ENCODE data around the gene KIRREL1. TPM values are rescaled to one million over a fixed set of nuclear protein-coding genes. Genes with fewer than 3 reads are reported as not detected.

Gene KIRREL1
- total RNA-seq (2021; ENCODE audit: unreplicated experiment): 145 TPM
- 95.3 TPM for polyA plus RNA-seq (2012; ENCODE audit: insufficient read length)
- percentile 96 among the genes with signal in this experiment for Bru-seq, nascent RNA
- BruChase-seq, experiment 1, labeled RNA remaining after a 2-hour chase: percentile 94 among the genes with signal in this experiment
- percentile 96 among the genes with signal in this experiment for BruChase-seq, experiment 2, labeled RNA remaining after a 6-hour chase
- long read RNA-seq, full-length matches to known transcripts: 6 of 141 reads
- long read RNA-seq, partial matches to known transcripts: 121 of 141 reads
- long read RNA-seq, other reads (novel, unspliced or antisense): 14 of 141 reads

DNA sequence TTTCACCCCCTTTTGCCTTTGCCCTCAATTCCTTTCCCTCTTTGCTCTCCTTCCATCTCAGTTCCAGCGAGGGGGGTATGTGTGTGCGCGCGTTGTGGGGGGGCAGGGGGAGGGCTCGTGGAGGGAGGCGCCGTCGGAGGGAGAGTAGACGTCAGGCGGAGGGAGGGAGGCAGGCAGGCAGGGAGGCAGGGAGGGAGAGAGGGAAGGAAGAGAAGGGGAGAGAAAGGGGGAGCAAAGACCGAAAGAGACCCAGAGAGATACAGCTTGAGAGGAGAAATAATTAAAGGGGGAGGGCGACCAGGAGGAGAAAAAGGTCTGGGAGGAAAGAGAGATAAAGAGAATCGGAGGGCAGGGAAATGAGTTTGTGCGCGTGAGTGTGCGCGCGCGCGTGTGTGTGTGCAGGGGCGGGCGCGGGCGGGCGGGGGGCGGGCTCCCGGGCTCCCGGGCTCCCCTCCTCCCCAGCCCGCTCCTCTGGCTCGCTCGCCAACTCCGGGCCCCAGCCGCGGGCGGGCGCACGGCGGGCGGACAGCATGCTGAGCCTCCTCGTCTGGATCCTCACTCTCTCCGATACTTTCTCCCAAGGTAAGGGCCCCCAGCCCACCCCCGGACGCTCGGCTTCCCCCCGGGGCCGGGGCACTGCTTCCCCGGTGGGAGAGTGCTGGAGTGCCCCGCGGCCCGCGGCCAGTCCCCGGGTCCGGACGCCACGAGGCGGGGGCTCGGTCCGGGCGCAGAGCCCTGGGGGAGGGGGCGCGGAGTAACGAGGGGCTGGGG is at the start of gene KIRREL1:
Gene KIRREL1 (plus strand): TSS at position 499 of the 771 bp plus-strand sequence. CDS start 32 bp downstream, at position 531.
- Histone ChIP-seq H3K9me3 (ENCODE audit: control insufficient read depth, insufficient read depth, low read depth, low read length) (no peaks in the 10 kb centered on the region), H3K27ac (ENCODE audit: low read length) (peak within 1 kb of the TSS; percentile 94), H3K36me3 (ENCODE audit: control insufficient read depth, insufficient read depth, low read length) (no peaks in the 10 kb centered on the region; the same call in none of the 2 replicates), H3K4me1 (ENCODE audit: control insufficient read depth, insufficient read depth, low read length) (peaks cover 44% of the 10 kb centered on the region), H3K4me3 (ENCODE audit: low read depth in 2 of 2, low read length in 2 of 2) (peak within 1 kb of the TSS; percentile 89 to 95), H3K27me3 (ENCODE audit: control insufficient read depth, insufficient read depth, low read length) (no peaks in the 10 kb centered on the region)
- TF ChIP-seq, protein P1, sequence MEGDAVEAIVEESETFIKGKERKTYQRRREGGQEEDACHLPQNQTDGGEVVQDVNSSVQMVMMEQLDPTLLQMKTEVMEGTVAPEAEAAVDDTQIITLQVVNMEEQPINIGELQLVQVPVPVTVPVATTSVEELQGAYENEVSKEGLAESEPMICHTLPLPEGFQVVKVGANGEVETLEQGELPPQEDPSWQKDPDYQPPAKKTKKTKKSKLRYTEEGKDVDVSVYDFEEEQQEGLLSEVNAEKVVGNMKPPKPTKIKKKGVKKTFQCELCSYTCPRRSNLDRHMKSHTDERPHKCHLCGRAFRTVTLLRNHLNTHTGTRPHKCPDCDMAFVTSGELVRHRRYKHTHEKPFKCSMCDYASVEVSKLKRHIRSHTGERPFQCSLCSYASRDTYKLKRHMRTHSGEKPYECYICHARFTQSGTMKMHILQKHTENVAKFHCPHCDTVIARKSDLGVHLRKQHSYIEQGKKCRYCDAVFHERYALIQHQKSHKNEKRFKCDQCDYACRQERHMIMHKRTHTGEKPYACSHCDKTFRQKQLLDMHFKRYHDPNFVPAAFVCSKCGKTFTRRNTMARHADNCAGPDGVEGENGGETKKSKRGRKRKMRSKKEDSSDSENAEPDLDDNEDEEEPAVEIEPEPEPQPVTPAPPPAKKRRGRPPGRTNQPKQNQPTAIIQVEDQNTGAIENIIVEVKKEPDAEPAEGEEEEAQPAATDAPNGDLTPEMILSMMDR (IDR thresholded peaks at IDR 0.05): no peak
- TF ChIP-seq SIN3A (IDR thresholded peaks at IDR 0.05; ENCODE audit: borderline replicate concordance, insufficient read depth, low read depth, low read length) (no peak), POLR2AphosphoS5 (IDR thresholded peaks at IDR 0.05; ENCODE audit: low read depth, low read length) (peak; percentile 67)
- TF ChIP-seq, protein P2, sequence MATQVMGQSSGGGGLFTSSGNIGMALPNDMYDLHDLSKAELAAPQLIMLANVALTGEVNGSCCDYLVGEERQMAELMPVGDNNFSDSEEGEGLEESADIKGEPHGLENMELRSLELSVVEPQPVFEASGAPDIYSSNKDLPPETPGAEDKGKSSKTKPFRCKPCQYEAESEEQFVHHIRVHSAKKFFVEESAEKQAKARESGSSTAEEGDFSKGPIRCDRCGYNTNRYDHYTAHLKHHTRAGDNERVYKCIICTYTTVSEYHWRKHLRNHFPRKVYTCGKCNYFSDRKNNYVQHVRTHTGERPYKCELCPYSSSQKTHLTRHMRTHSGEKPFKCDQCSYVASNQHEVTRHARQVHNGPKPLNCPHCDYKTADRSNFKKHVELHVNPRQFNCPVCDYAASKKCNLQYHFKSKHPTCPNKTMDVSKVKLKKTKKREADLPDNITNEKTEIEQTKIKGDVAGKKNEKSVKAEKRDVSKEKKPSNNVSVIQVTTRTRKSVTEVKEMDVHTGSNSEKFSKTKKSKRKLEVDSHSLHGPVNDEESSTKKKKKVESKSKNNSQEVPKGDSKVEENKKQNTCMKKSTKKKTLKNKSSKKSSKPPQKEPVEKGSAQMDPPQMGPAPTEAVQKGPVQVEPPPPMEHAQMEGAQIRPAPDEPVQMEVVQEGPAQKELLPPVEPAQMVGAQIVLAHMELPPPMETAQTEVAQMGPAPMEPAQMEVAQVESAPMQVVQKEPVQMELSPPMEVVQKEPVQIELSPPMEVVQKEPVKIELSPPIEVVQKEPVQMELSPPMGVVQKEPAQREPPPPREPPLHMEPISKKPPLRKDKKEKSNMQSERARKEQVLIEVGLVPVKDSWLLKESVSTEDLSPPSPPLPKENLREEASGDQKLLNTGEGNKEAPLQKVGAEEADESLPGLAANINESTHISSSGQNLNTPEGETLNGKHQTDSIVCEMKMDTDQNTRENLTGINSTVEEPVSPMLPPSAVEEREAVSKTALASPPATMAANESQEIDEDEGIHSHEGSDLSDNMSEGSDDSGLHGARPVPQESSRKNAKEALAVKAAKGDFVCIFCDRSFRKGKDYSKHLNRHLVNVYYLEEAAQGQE (IDR thresholded peaks at IDR 0.05; ENCODE audit: insufficient read depth in 1 of 2, low read depth in 2 of 2, low read length in 1 of 2): no peak
- DNase-seq (ENCODE audit: low read depth, low spot score) (no peak), ATAC-seq (peak; percentile 79)
- intact Hi-C loops (cut with micrococcal nuclease; ENCODE audit: unreplicated experiment) (loop anchor here (5.0 kb wide), 1 partner anchor 109 kb away; no protein-coding TSS in a partner anchor), in situ Hi-C loops (cut with HindIII; ENCODE audit: low pct_unique_long_range_greater_than_20kb, low sequenced_read_pairs) (no loop called here)
- no TSS peak for BruUV-seq (replicated peaks)
- CTCF ChIA-PET: interaction anchor here (1.1 to 4.7 kb wide), 7 partner anchors 9 to 130 kb away, joined by 4 to 40 read pairs (median 7); no protein-coding TSS in a partner anchor
- POLR2A ChIA-PET: no interaction called here

DNA sequence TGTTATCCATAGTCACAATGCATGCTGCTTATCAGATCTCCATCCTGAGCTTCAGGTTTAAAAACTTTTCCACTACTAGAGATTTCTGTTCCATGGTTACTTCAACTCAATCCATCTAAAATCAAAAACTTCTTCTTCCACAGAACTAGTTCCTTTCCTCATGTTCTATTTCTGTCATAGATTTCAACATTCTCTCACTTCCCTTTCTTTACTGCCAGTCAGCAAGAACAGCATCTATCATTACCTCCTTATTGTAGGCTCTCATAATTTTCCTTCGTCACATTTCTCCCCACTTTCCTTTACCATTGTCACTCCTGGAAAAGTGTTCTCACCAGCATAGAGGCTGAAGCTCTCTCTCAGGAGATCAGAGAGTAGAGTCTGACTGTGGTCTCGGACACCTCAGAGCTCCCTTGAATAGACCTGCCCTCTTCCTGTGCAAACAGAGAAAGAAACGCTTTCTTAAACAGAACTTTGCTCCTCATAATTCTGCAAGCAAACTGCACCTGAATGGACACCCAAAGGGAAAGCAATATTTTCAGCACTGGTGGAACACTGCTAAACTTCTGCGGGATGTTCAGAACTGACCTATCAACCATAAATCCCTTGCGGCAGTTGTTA is 48.7 kb upstream of the KIRREL1 start:
- BruUV-seq (replicated peaks): no TSS peak
- H3K27me3 ChIP-seq (ENCODE audit: control insufficient read depth, insufficient read depth, low read length): no peaks in the 10 kb centered on the region; the same call in 1 of the 2 replicates
- intact Hi-C loops (cut with micrococcal nuclease; ENCODE audit: unreplicated experiment): no loop called here
- H3K9me3 ChIP-seq (ENCODE audit: control insufficient read depth, insufficient read depth, low read depth, low read length): no peaks in the 10 kb centered on the region
- TF ChIP-seq, protein P2 (IDR thresholded peaks at IDR 0.05; ENCODE audit: insufficient read depth in 1 of 2, low read depth in 2 of 2, low read length in 1 of 2): no peak
- no peaks in the 10 kb centered on the region for H3K36me3 ChIP-seq (ENCODE audit: control insufficient read depth, insufficient read depth, low read length)
- no peak overlapping the region for H3K27ac ChIP-seq (ENCODE audit: low read length)
- POLR2A ChIA-PET: no interaction called here
- DNase-seq (ENCODE audit: low read depth, low spot score): no peak
- CTCF ChIA-PET: interaction anchor here (0.8 kb wide), 1 partner anchor 177 kb away, joined by 5 read pairs; no protein-coding TSS in a partner anchor
- no peak overlapping the region for H3K4me3 ChIP-seq (ENCODE audit: low read depth in 2 of 2, low read length in 2 of 2)
- in situ Hi-C loops (cut with HindIII; ENCODE audit: low pct_unique_long_range_greater_than_20kb, low sequenced_read_pairs): no loop called here
- H3K4me1 ChIP-seq (ENCODE audit: control insufficient read depth, insufficient read depth, low read length): no peaks in the 10 kb centered on the region
- ATAC-seq: no peak

Measured in Panc1 (cell line).